ENCODE measurements around the gene ECPAS. TPM values are rescaled to one million over a fixed set of nuclear protein-coding genes. Genes with fewer than 3 reads are reported as not detected.
A peak's percentile ranks its signal among the peaks of the same experiment; 100 is the strongest.

The ECPAS gene
- total RNA-seq, 1 experiment from 2014 or later, result 71.1 TPM

- H3K9me2 ChIP-seq (ENCODE audit: insufficient read depth), result no peaks in the 10 kb centered on the region
- no peaks in the 10 kb centered on the region for H3K27me3 ChIP-seq (ENCODE audit: insufficient read depth, low read length)
- ChIA-PET CTCF (no interaction called here), RAD21 (ENCODE audit: low non-redundant PET in 1 of 2, low total read pairs in 2 of 2, uncharacterized antibody in 2 of 2, unreplicated experiment in 2 of 2) (no interaction called here), POLR2A (no interaction called here)
- H3K79me2 ChIP-seq (ENCODE audit: insufficient read depth, low read length), result peaks cover 19% of the 10 kb centered on the region
- no peaks in the 10 kb centered on the region for H3K4me1 ChIP-seq (ENCODE audit: control insufficient read depth in 1 of 2, insufficient read depth in 2 of 2, low read length in 2 of 2)
- intact Hi-C loops (cut with micrococcal nuclease), result no loop called here
- peaks cover 5% of the 10 kb centered on the region; the same call in 1 of the 2 replicates for H4K20me1 ChIP-seq (ENCODE audit: insufficient read depth)
- TSS peak; percentile 17 for BruUV-seq (replicated peaks)
- H3K4me2 ChIP-seq (ENCODE audit: low read length), result no peak overlapping the region
- no peak for TF ChIP-seq POLR2AphosphoS5 (IDR thresholded peaks at IDR 0.05; ENCODE audit: low read depth, low read length)
- no peak for TF ChIP-seq EZH2phosphoT487 (IDR thresholded peaks at IDR 0.05; ENCODE audit: borderline replicate concordance)
- no peak for TF ChIP-seq FOSL1 (IDR thresholded peaks at IDR 0.05; ENCODE audit: low read depth)
- TF ChIP-seq REST (IDR thresholded peaks at IDR 0.05; ENCODE audit: low read depth), result no peak
- no peak for TF ChIP-seq POLR2A (IDR thresholded peaks at IDR 0.05; ENCODE audit: borderline replicate concordance, extremely low read depth, insufficient read depth, insufficient read length)
- TF ChIP-seq ZFX (IDR thresholded peaks at IDR 0.05), result no peak
- no peak for TF ChIP-seq SP1 (IDR thresholded peaks at IDR 0.05; ENCODE audit: low read depth)
- TF ChIP-seq CEBPB (IDR thresholded peaks at IDR 0.05; ENCODE audit: low read depth), result no peak
- TF ChIP-seq ZBTB33 (IDR thresholded peaks at IDR 0.05; ENCODE audit: extremely low read depth, insufficient replicate concordance, low read length), result no peak
- no peak for TF ChIP-seq SIN3A (IDR thresholded peaks at IDR 0.05; ENCODE audit: low read depth)
- ATAC-seq, result no peak
- no peak for DNase-seq (ENCODE audit: low read depth, low spot score)
- no peaks in the 10 kb centered on the region for H3K9me3 ChIP-seq (ENCODE audit: control insufficient read depth in 1 of 2, insufficient read depth in 1 of 2, low read depth in 1 of 2, low read length in 2 of 2)
- H3K4me3 ChIP-seq (replicated peaks in 1 of 2; ENCODE audit: low read depth in 1 of 2, low read length in 2 of 2), result no peak overlapping the region
- H3K36me3 ChIP-seq (ENCODE audit: control insufficient read depth in 1 of 2, insufficient read depth in 2 of 2, low read length in 2 of 2), result peaks cover 4 to 35% of the 10 kb centered on the region in 2 experiments
- H3K27ac ChIP-seq (ENCODE audit: low read depth, low read length), result no peak overlapping the region
- H3K9ac ChIP-seq (ENCODE audit: low read length), result no peak overlapping the region
- no peak overlapping the region for H2AFZ ChIP-seq (ENCODE audit: low read depth, low read length, poor library complexity, severe bottlenecking)
Measured at GRCh38 chr9:111443454-111443853, 40.7 kb downstream of the ECPAS start.

Data from HCT116 (cell line).